Fibroblast of skin of right biceps (primary cell): Measurements from ENCODE around the gene WBP2.
A peak's percentile ranks its signal among the peaks of the same experiment; 100 is the strongest.
"Not testable (repeated sequence)": the region's sequence is repeated elsewhere in the genome, so short reads cannot be mapped to it uniquely, and the experiment has no call there.

Source experiments
- DNase-seq: peaks from one replicate; pipeline ENCODE4 v3.0.0-alpha.2; 2013

Gene WBP2

GRCh38 chr17:75812096-75813013, 42.8 kb downstream of the WBP2 start:
- DNase-seq = no peak

GRCh38 chr17:75811174-75811573, 44.0 kb downstream of the WBP2 start:
- no peak for DNase-seq

DNA sequence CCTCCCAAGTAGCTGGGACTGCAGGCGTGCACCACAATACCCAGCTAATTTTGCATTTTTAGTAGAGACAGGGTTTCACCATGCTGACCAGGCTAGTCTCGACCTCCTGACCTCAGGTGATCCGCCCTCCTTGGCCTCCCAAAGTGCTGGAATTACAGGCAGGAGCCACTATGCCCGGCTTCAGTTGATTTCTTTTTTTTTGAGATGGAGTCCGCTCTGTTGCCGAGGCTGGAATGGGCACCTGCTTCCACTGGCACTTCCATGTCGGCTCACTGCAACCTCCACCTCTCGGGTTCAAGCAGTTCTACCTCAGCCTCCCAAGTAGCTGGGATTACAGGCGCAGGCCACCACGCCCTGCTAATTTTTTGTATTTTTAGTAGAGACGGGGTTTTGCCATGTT, 44.4 kb downstream of the WBP2 start:
- DNase-seq = not testable (repeated sequence)

DNA sequence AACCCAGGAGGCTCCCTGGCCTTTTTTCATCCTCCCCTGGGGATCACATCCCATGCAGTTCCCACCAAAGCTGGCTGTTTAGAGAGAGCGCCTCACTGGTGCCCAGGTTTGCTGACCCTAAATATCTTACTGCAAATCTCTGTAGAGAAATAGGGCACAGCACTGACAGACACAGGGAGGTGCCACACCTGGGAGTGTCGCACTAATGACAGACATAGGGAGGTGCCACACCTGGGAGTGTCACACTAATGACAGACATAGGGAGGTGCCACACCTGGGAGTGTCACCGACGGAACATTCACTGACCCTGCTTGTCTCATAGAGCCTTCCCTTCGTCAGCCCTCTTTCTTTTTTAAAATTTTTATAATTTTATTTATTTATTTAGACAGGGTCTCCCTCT, 44.9 kb downstream of the WBP2 start:
- no peak for DNase-seq

DNA sequence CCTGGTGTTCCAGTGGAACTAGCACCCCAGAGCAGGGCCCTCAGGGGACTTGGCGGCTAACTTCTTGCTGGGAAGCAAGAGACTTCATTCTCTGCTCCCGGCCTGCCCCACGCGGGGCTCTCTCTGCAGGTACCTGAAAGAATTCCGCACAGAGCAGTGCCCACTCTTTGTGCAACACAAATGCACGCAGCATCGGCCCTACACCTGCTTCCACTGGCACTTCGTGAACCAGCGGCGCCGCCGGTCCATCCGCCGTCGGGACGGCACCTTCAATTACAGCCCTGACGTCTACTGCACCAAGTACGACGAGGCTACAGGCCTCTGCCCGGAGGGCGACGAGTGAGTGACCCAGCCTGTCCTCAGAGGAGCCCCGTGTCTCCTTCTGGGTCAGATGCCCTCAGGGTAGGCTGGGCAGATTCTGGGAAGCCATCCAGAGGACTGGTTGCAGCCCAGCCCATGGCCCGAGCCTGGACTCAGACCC, 45.5 kb downstream of the WBP2 start:
- DNase-seq = no peak

DNA sequence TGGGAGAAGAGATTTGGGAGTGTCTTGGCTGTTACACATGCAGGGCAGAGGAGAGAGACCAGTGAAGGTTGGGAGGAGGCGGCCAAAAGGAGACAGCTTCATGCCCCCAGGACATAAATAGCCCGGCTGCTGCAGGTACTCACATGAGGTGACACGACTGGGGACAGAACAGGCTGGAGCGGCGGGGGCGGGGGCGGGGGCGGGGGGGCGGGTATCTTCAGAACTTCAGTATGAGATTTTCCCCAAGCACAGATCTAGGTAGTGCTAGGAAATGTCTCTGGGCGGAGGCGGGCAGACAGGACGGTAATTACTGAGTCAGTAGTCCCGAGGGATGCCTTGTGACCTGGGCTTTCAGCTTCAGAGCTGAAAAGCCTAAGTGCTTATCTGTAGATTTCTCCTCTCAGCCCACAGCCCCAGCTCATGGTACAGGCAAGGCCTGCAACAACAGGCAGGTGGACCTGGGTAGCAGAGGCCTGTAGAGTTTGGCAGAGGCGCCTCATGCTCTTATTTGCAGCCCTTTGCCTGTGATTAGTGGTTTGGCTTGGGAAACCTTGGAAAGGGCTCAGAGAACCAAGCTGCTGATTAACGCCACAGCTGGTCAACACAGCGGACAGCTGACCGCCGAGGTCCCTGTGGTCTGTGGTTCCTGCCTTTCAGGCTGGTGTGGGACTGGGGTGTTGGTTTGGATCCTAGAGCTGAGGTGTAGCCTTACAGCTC, 46.1 kb downstream of the WBP2 start:
- DNase-seq = peak; percentile 61

GRCh38 chr17:75808549-75808904, 46.6 kb downstream of the WBP2 start:
- no peak for DNase-seq

DNA sequence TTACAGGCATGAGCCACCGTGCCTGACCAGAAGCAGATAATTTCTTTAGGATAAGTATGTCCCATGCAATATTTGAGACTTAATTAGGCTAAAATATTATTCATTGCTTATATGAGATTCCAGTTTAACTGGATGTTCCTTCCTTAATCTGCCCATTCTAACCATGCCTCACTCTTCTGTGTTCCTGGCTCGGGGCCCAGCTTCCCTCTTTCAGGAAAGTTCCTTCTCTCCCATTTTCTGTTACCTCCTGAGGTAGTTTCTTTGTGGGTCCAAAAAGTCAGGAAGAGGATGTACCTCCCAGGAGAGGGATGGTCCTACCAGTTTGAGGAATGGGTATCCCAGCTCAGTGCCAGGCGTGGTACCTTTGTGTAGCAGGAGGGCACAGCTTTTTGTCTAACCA, 47.3 kb downstream of the WBP2 start:
- DNase-seq = no peak

GRCh38 chr17:75806822-75807500, 48.2 kb downstream of the WBP2 start:
- no peak for DNase-seq

- DNase-seq = no peak
These were observed 51.3 kb downstream of the WBP2 start for GRCh38 chr17:75803883-75804282.

DNA sequence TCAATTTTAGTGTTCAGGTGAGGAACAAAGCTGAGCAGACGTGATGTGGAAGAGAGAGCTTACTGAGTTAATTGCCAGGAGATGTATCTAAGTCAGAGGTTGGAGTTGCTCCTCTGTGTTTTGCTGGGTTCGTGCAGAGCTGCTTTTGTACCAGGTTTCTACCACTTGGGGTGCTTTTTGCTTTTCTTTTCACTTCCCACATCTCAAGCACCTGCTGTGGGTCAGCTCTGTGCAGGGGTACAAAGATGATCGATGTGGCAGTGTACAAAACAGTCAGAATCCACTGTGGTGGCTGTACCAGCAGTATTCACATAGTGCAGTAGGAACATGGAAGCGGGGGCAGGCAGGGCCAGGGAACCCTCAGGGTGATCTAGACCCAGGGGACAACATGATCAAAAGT, 55.7 kb downstream of the WBP2 start:
- no peak for DNase-seq

GRCh38 chr17:75795820-75796607, 59.1 kb downstream of the WBP2 start:
- no peak for DNase-seq
